OCI-LY1 (cell line): Measurements from ENCODE around the gene DGKD.
A peak's percentile ranks its signal among the peaks of the same experiment; 100 is the strongest.

ENCODE experiments used
- H2AFZ ChIP-seq: fragments of 200-600 bp; sonication (generic), shearing (Covaris generic); 2 replicates; pipeline ENCODE4 v1.6.0; 2014; ENCODE audit warnings: antibody characterized with exemption, mild to moderate bottlenecking, low read length
- H3F3A ChIP-seq: fragments of 200-600 bp; sonication (generic), shearing (Covaris generic); 2 replicates; pipeline ENCODE4 v1.6.0; 2014; ENCODE audit warnings: mild to moderate bottlenecking, antibody characterized with exemption, low read length, moderate library complexity; ENCODE audit not compliant: insufficient read depth
- H3K27ac ChIP-seq: fragments of 200-600 bp; sonication (generic); 2 replicates; pipeline ENCODE4 v1.5.1; 2014; ENCODE audit warnings: low read length, mixed run types, mild to moderate bottlenecking, low read depth; ENCODE audit not compliant: poor library complexity, severe bottlenecking
- H3K27me3 ChIP-seq: fragments of 200-600 bp; sonication (generic); 2 replicates; pipeline ENCODE4 v1.6.0; 2014; ENCODE audit warnings: antibody characterized with exemption, mild to moderate bottlenecking, low read length, moderate library complexity; ENCODE audit not compliant: insufficient read depth
- H3K36me3 ChIP-seq: fragments of 200-600 bp; sonication (generic); 2 replicates; pipeline ENCODE4 v1.6.1; 2014; ENCODE audit warnings: mild to moderate bottlenecking, antibody characterized with exemption, low read length, moderate library complexity, mixed read lengths; ENCODE audit not compliant: insufficient read depth
- H3K4me1 ChIP-seq: fragments of 200-600 bp; sonication (generic); 2 replicates; pipeline ENCODE4 v1.5.1; 2014; ENCODE audit warnings: mild to moderate bottlenecking, low read length, moderate library complexity; ENCODE audit not compliant: insufficient read depth, severe bottlenecking
- H3K4me2 ChIP-seq: fragments of 200-600 bp; sonication (generic), shearing (Covaris generic); 2 replicates; pipeline ENCODE4 v1.6.1; 2014; ENCODE audit warnings: low read length
- H3K4me3 ChIP-seq: fragments of 200-600 bp; sonication (generic); 2 replicates; pipeline ENCODE4 v1.5.1; 2014; ENCODE audit warnings: low read length, low read depth, mild to moderate bottlenecking, mixed read lengths; ENCODE audit not compliant: poor library complexity, severe bottlenecking
- H3K79me2 ChIP-seq: fragments of 200-600 bp; shearing (Covaris generic); 2 replicates; pipeline ENCODE4 v1.6.1; 2016; ENCODE audit warnings: mixed run types, low read length, mixed read lengths; ENCODE audit not compliant: insufficient read depth
- H3K9ac ChIP-seq: fragments of 200-600 bp; sonication (generic), shearing (Covaris generic); 2 replicates; pipeline ENCODE4 v1.6.1; 2014; ENCODE audit warnings: mild to moderate bottlenecking, low read length, mixed read lengths
- H3K9me2 ChIP-seq: fragments of 200-600 bp; sonication (generic), shearing (Covaris generic); 2 replicates; pipeline ENCODE4 v1.6.1; 2014; ENCODE audit warnings: low read depth, mild to moderate bottlenecking, low read length, mixed read lengths
- H3K9me3 ChIP-seq: fragments of 200-600 bp; shearing (Covaris generic); 2 replicates; pipeline ENCODE4 v1.6.1; 2014; ENCODE audit warnings: low read length, mixed read lengths
- H4K20me1 ChIP-seq: fragments of 200-600 bp; sonication (generic), shearing (Covaris generic); 2 replicates; pipeline ENCODE4 v1.6.0; 2016; ENCODE audit warnings: mild to moderate bottlenecking, low read length; ENCODE audit not compliant: insufficient read depth
- CTCF ChIP-seq: fragments of 200-600 bp; sonication (generic), shearing (Covaris generic); IDR thresholded peaks from 2 replicates; pipeline ENCODE4 v1.5.1; 2017; ENCODE audit warnings: mild to moderate bottlenecking, antibody characterized with exemption, low read length, moderate library complexity, mixed read lengths
- EZH2 ChIP-seq: fragments of 200-600 bp; sonication (generic), shearing (Covaris generic); IDR thresholded peaks from 2 replicates; pipeline ENCODE4 v1.8.0; 2017; ENCODE audit warnings: borderline replicate concordance, mixed run types, mild to moderate bottlenecking, antibody characterized with exemption, low read length, moderate library complexity, mixed read lengths

The DGKD gene

GRCh38 chr2:233352141-233352842 is 2.0 kb upstream of the DGKD start:
- Histone ChIP-seq H3K79me2 (no peaks in the 10 kb centered on the region), H3F3A (no peaks in the 10 kb centered on the region), H3K36me3 (peaks cover 12% of the 10 kb centered on the region; the same call in 1 of the 2 replicates), H3K4me2 (no peak overlapping the region), H3K27me3 (no peaks in the 10 kb centered on the region; the same call in 1 of the 2 replicates), H3K4me1 (peaks cover 31% of the 10 kb centered on the region), H3K27ac (no peak overlapping the region), H3K9ac (no peak overlapping the region), H2AFZ (no peak overlapping the region), H3K9me2 (no peaks in the 10 kb centered on the region), H3K9me3 (no peaks in the 10 kb centered on the region), H3K4me3 (no peak overlapping the region), H4K20me1 (0 out of 2 replicates have a peak, but pooled peaks cover 2% of the 10 kb centered on the region)
- no peak for TF ChIP-seq CTCF
- TF ChIP-seq EZH2 = no peak

GRCh38 chr2:233353101-233353768 is 1.1 kb upstream of the DGKD start:
- TF ChIP-seq EZH2 (no peak), CTCF (no peak)
- H3K9me3 ChIP-seq = no peaks in the 10 kb centered on the region
- peak overlapping the region; percentile 89 for H3K4me2 ChIP-seq
- H3K9me2 ChIP-seq = no peaks in the 10 kb centered on the region
- H3K27ac ChIP-seq = no peak overlapping the region
- peaks cover 31% of the 10 kb centered on the region for H3K4me1 ChIP-seq
- H3K9ac ChIP-seq = peak overlapping the region; percentile 68; the same call in 1 of the 2 replicates
- H3K79me2 ChIP-seq = no peaks in the 10 kb centered on the region
- H2AFZ ChIP-seq = no peak overlapping the region
- 0 out of 2 replicates have a peak, but pooled peaks cover 2% of the 10 kb centered on the region for H4K20me1 ChIP-seq
- H3K4me3 ChIP-seq = peak overlapping the region; percentile 65
- no peaks in the 10 kb centered on the region for H3F3A ChIP-seq
- peaks cover 17% of the 10 kb centered on the region; the same call in 1 of the 2 replicates for H3K36me3 ChIP-seq
- H3K27me3 ChIP-seq = no peaks in the 10 kb centered on the region; the same call in 1 of the 2 replicates

GRCh38 chr2:233354500-233354924 is 218 bp downstream of the DGKD start:
- Histone ChIP-seq H3K9me3 (no peaks in the 10 kb centered on the region), H3K4me1 (peaks cover 27% of the 10 kb centered on the region), H3K79me2 (no peaks in the 10 kb centered on the region), H2AFZ (no peak overlapping the region), H3K9ac (no peak overlapping the region), H3K27me3 (no peaks in the 10 kb centered on the region; the same call in 1 of the 2 replicates), H3K36me3 (peaks cover 24% of the 10 kb centered on the region), H4K20me1 (0 out of 2 replicates have a peak, but pooled peaks cover 2% of the 10 kb centered on the region), H3K4me3 (peak overlapping the region; percentile 83), H3K9me2 (no peaks in the 10 kb centered on the region), H3K27ac (no peak overlapping the region), H3F3A (no peaks in the 10 kb centered on the region), H3K4me2 (peak overlapping the region; percentile 97)
- TF ChIP-seq EZH2 = no peak
- no peak for TF ChIP-seq CTCF
